PC-3 (cell line): Measurements from ENCODE around the gene KRR1.

ENCODE experiments used
- EZH2phosphoT487 ChIP-seq: fragments of 300-600 bp; sonication (generic); IDR thresholded peaks from 2 replicates; pipeline ENCODE4 v1.6.1; 2018; ENCODE audit warnings: mild to moderate bottlenecking, antibody characterized with exemption, low read length, borderline replicate concordance
- TF ChIP-seq, protein P1 (sequence below): fragments of 300-600 bp; sonication (generic); conservative IDR thresholded peaks from 2 replicates; pipeline ENCODE4 v1.5.1; 2017; ENCODE audit warnings: antibody characterized with exemption, low read depth, mild to moderate bottlenecking, low read length

DNA sequence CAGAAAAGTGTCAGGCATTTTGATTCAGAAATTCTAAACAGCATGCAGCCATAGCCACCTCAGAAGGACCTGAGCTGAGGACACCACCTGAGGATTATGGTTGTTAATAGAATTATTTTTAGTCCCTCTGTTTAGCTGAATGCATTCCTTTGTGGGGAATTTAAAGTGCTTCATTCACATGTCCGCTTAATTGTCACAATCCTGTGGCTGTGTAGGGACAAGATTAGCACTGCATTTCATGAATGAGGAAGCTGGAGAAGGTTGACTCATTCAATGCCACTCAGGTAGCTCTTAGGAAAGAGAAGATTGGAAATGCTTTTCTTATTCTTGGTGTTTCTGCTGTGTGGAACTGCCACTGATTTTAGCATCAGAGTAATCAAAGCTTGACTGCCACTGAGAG lies 42.0 kb upstream of the KRR1 start:
- TF ChIP-seq, protein P1, sequence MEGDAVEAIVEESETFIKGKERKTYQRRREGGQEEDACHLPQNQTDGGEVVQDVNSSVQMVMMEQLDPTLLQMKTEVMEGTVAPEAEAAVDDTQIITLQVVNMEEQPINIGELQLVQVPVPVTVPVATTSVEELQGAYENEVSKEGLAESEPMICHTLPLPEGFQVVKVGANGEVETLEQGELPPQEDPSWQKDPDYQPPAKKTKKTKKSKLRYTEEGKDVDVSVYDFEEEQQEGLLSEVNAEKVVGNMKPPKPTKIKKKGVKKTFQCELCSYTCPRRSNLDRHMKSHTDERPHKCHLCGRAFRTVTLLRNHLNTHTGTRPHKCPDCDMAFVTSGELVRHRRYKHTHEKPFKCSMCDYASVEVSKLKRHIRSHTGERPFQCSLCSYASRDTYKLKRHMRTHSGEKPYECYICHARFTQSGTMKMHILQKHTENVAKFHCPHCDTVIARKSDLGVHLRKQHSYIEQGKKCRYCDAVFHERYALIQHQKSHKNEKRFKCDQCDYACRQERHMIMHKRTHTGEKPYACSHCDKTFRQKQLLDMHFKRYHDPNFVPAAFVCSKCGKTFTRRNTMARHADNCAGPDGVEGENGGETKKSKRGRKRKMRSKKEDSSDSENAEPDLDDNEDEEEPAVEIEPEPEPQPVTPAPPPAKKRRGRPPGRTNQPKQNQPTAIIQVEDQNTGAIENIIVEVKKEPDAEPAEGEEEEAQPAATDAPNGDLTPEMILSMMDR = no peak
- TF ChIP-seq EZH2phosphoT487 = no peak
